HEK293 (cell line): ENCODE results near the gene PLD3.
A peak's percentile ranks its signal among the peaks of the same experiment; 100 is the strongest.

ENCODE experiments used
- CTCF ChIA-PET: fragments of 350-600 bp; formaldehyde crosslinking; extraction: SDS; loops from one replicate; lab custom pipeline; 2021; ENCODE audit warnings: antibody characterized with exemption; lab: Yijun Ruan, JAX
- POLR2A ChIA-PET: fragments of 300-600 bp; formaldehyde crosslinking; extraction: SDS; loops from one replicate; lab custom pipeline; 2020; ENCODE audit warnings: antibody characterized with exemption, inconsistent platforms; lab: Yijun Ruan, JAX
- H3K27ac ChIP-seq: fragments of 200-500 bp; sonication (Bioruptor generic); 2 replicates; pipeline ENCODE4 v1.5.1; 2014; ENCODE audit warnings: low read depth, low read length, control low read depth, inconsistent platforms; ENCODE audit errors: extremely low read depth
- H3K36me3 ChIP-seq, 2 experiments: fragments of 200-500 bp in 1 of 2; sonication (Bioruptor generic) in 1 of 2; 1 replicate in 1 of 2; 2 replicates in 1 of 2; pipeline ENCODE4 v1.5.1; 2014 to 2017; ENCODE audit warnings: inconsistent platforms in 2 of 2, low read length in 2 of 2; ENCODE audit not compliant: control insufficient read depth in 2 of 2, insufficient read depth in 1 of 2
- H3K4me1 ChIP-seq: fragments of 200-500 bp; sonication (Bioruptor generic); 2 replicates; pipeline ENCODE4 v1.5.1; 2014; ENCODE audit warnings: mild to moderate bottlenecking, low read length, inconsistent platforms; ENCODE audit not compliant: control insufficient read depth, insufficient read depth
- H3K4me3 ChIP-seq: 2 replicates; pipeline ENCODE4 v1.5.1; 2011; ENCODE audit warnings: low read depth, mild to moderate bottlenecking, control low read depth, low read length, moderate library complexity
- H3K9me3 ChIP-seq: fragments of 200-500 bp; sonication (Bioruptor generic); 2 replicates; pipeline ENCODE4 v1.5.1; 2014; ENCODE audit warnings: low read depth, low read length, inconsistent platforms; ENCODE audit not compliant: control insufficient read depth, insufficient read depth
- SCRT2 ChIP-seq: fragments of 450-650 bp; formaldehyde crosslinking; IDR thresholded peaks from 2 replicates; pipeline ENCODE4 v1.5.1; 2016; ENCODE audit warnings: missing biosample characterization, missing genetic modification characterization
- WT1 ChIP-seq: fragments of 450-650 bp; formaldehyde crosslinking; IDR thresholded peaks from 2 replicates; pipeline ENCODE4 v1.5.1; 2016; ENCODE audit warnings: missing biosample characterization, missing genetic modification characterization
- ZBTB1 ChIP-seq: fragments of 450-650 bp; formaldehyde crosslinking; IDR thresholded peaks from 2 replicates; pipeline ENCODE4 v1.5.1; 2016; ENCODE audit warnings: missing biosample characterization, missing genetic modification characterization
- ZNF112 ChIP-seq: fragments of 450-650 bp; formaldehyde crosslinking; IDR thresholded peaks from 2 replicates; pipeline ENCODE4 v1.5.0; 2017; ENCODE audit warnings: missing biosample characterization, missing genetic modification characterization
- ZNF140 ChIP-seq: fragments of 450-650 bp; formaldehyde crosslinking; IDR thresholded peaks from 2 replicates; pipeline ENCODE4 v1.5.1; 2016; ENCODE audit warnings: missing biosample characterization, missing genetic modification characterization
- ZNF175 ChIP-seq: fragments of 450-650 bp; formaldehyde crosslinking; IDR thresholded peaks from 2 replicates; pipeline ENCODE4 v1.5.1; 2016; ENCODE audit warnings: missing biosample characterization, missing genetic modification characterization
- ZNF423 ChIP-seq: fragments of 450-650 bp; formaldehyde crosslinking; IDR thresholded peaks from 2 replicates; pipeline ENCODE4 v1.5.1; 2016; ENCODE audit warnings: missing biosample characterization, missing genetic modification characterization
- ZNF530 ChIP-seq: fragments of 450-650 bp; formaldehyde crosslinking; IDR thresholded peaks from 2 replicates; pipeline ENCODE4 v1.5.1; 2016; ENCODE audit warnings: low read depth, missing biosample characterization, missing genetic modification characterization
- ZNF544 ChIP-seq: fragments of 450-650 bp; formaldehyde crosslinking; IDR thresholded peaks from 2 replicates; pipeline ENCODE4 v1.5.0; 2017; ENCODE audit warnings: missing biosample characterization, missing genetic modification characterization
- ZNF560 ChIP-seq: fragments of 450-650 bp; formaldehyde crosslinking; IDR thresholded peaks from 2 replicates; pipeline ENCODE4 v1.5.1; 2017; ENCODE audit warnings: missing biosample characterization, missing genetic modification characterization, borderline replicate concordance
- ZNF670 ChIP-seq: fragments of 450-650 bp; formaldehyde crosslinking; IDR thresholded peaks from 2 replicates; pipeline ENCODE4 v1.5.1; 2016; ENCODE audit warnings: missing biosample characterization, missing genetic modification characterization, low read depth
- TF ChIP-seq, protein P1 (sequence below): fragments of 450-650 bp; formaldehyde crosslinking; IDR thresholded peaks from 2 replicates; pipeline ENCODE4 v1.5.1; 2016; ENCODE audit warnings: missing biosample characterization, missing genetic modification characterization
- TF ChIP-seq, protein P2 (sequence below): fragments of 450-650 bp; formaldehyde crosslinking; IDR thresholded peaks from 2 replicates; pipeline ENCODE4 v1.5.1; 2016; ENCODE audit warnings: missing biosample characterization, missing genetic modification characterization
- TF ChIP-seq, protein P3 (sequence below): sonication (generic); formaldehyde crosslinking; IDR thresholded peaks from 2 replicates; pipeline ENCODE4 v1.8.1; 2022; ENCODE audit warnings: mild to moderate bottlenecking, moderate library complexity, missing genetic modification reagents
- TF ChIP-seq, protein P4 (sequence below): fragments of 450-650 bp; formaldehyde crosslinking; IDR thresholded peaks from 2 replicates; pipeline ENCODE4 v1.5.1; 2016; ENCODE audit warnings: missing biosample characterization, missing genetic modification characterization, low read depth
- TF ChIP-seq, protein P5 (sequence below): fragments of 450-650 bp; formaldehyde crosslinking; IDR thresholded peaks from 2 replicates; pipeline ENCODE4 v1.5.1; 2016; ENCODE audit warnings: missing biosample characterization, missing genetic modification characterization
- TF ChIP-seq, protein P6 (sequence below): fragments of 450-650 bp; formaldehyde crosslinking; IDR thresholded peaks from 2 replicates; pipeline ENCODE4 v1.5.1; 2016; ENCODE audit warnings: missing biosample characterization, missing genetic modification characterization
- TF ChIP-seq, protein P7 (sequence below): fragments of 450-650 bp; formaldehyde crosslinking; IDR thresholded peaks from 2 replicates; pipeline ENCODE4 v1.5.1; 2016; ENCODE audit warnings: missing biosample characterization, missing genetic modification characterization

The PLD3 gene

DNA sequence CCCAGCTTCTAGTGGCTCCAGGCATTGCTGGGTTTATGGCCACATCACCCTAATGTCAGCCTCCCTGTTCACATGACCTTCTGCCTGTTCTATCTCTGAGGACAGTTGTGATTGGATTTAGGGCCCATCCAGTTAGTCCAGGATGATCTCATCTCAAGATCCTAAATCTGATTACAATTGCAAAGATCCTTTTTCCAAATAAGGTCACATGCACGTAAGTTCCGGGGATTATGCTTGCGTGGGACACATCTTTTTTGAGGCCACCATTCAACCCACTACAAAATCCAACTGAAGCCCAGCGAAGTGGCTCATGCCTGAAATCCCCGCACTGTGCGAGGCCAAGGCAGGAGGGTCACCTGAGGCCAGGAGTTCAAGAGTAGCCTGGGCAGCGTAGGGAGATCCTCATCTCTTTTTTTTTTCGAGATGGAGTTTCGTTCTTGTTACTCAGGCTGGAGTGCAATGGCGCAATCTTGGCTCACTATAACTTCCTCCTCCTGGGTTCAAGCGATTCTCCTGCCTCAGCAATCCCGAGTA lies 12.3 kb downstream of the PLD3 start (continued):
- TF ChIP-seq, protein P1, sequence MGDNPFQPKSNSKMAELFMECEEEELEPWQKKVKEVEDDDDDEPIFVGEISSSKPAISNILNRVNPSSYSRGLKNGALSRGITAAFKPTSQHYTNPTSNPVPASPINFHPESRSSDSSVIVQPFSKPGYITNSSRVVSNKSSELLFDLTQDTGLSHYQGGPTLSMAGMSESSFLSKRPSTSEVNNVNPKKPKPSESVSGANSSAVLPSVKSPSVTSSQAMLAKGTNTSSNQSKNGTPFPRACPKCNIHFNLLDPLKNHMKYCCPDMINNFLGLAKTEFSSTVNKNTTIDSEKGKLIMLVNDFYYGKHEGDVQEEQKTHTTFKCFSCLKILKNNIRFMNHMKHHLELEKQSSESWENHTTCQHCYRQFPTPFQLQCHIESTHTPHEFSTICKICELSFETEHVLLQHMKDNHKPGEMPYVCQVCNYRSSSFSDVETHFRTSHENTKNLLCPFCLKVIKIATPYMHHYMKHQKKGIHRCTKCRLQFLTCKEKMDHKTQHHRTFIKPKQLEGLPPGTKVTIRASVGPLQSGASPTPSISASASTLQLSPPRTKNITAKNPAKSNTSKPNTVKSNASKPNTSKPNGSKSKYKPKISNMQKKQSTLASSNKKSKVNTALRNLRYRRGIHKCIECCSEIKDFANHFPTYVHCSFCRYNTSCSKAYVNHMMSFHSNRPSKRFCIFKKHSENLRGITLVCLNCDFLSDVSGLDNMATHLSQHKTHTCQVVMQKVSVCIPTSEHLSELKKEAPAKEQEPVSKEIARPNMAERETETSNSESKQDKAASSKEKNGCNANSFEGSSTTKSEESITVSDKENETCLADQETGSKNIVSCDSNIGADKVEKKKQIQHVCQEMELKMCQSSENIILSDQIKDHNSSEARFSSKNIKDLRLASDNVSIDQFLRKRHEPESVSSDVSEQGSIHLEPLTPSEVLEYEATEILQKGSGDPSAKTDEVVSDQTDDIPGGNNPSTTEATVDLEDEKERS (tag by site-specific recombination): no peak
- TF ChIP-seq, protein P2, sequence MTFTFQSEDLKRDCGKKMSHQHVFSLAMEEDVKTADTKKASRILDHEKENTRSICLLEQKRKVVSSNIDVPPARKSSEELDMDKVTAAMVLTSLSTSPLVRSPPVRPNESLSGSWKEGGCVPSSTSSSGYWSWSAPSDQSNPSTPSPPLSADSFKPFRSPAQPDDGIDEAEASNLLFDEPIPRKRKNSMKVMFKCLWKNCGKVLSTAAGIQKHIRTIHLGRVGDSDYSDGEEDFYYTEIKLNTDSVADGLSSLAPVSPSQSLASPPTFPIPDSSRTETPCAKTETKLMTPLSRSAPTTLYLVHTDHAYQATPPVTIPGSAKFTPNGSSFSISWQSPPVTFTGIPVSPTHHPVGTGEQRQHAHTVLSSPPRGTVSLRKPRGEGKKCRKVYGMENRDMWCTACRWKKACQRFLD: no peak
- TF ChIP-seq ZNF544 (no peak), WT1 (tag by site-specific recombination) (no peak), ZNF530 (tag by site-specific recombination) (no peak), ZNF112 (tag by site-specific recombination) (no peak), ZNF560 (tag by site-specific recombination) (no peak), ZNF140 (tag by site-specific recombination) (no peak), ZNF175 (no peak), ZNF670 (no peak)
- TF ChIP-seq, protein P3, sequence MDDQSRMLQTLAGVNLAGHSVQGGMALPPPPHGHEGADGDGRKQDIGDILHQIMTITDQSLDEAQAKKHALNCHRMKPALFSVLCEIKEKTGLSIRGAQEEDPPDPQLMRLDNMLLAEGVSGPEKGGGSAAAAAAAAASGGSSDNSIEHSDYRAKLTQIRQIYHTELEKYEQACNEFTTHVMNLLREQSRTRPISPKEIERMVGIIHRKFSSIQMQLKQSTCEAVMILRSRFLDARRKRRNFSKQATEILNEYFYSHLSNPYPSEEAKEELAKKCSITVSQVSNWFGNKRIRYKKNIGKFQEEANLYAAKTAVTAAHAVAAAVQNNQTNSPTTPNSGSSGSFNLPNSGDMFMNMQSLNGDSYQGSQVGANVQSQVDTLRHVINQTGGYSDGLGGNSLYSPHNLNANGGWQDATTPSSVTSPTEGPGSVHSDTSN (CRISPR knock-in tag): no peak
- TF ChIP-seq, protein P4, sequence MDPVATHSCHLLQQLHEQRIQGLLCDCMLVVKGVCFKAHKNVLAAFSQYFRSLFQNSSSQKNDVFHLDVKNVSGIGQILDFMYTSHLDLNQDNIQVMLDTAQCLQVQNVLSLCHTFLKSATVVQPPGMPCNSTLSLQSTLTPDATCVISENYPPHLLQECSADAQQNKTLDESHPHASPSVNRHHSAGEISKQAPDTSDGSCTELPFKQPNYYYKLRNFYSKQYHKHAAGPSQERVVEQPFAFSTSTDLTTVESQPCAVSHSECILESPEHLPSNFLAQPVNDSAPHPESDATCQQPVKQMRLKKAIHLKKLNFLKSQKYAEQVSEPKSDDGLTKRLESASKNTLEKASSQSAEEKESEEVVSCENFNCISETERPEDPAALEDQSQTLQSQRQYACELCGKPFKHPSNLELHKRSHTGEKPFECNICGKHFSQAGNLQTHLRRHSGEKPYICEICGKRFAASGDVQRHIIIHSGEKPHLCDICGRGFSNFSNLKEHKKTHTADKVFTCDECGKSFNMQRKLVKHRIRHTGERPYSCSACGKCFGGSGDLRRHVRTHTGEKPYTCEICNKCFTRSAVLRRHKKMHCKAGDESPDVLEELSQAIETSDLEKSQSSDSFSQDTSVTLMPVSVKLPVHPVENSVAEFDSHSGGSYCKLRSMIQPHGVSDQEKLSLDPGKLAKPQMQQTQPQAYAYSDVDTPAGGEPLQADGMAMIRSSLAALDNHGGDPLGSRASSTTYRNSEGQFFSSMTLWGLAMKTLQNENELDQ: no peak

DNA sequence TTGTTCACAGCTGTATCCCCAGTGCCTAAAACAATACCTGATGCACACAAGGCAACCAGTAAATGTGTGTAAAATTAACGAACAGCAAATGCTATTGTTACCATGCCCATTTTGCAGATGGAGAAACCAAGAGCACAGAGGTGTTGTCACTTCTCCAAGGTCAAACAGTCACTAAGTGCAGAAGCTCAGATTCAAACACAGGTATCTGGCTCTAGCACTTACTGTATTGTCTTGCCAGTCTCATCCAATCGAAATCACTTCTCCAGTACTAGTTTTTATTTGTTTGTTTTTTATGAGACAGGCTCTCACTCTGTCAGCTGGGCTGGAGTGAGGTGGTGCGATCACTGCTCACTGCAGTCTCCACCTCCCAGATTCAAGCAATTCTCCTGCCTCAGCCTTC lies 13.7 kb downstream of the PLD3 start:
- peak overlapping the region; percentile 12; the same call in 1 of the 2 replicates for H3K27ac ChIP-seq
- no peaks in the 10 kb centered on the region for H3K9me3 ChIP-seq
- H3K36me3 ChIP-seq: peaks cover 9 to 26% of the 10 kb centered on the region in 2 experiments
- H3K4me1 ChIP-seq: peaks cover 36% of the 10 kb centered on the region
- ChIA-PET POLR2A (interaction anchor here (0.8 kb wide), 1 partner anchor 14 kb away, joined by 3 read pairs; the partner anchor contains the start of genes C19orf47 and PLD3), CTCF (interaction anchor here (0.6 kb wide), 1 partner anchor 62 kb away, joined by 3 read pairs; no protein-coding TSS in a partner anchor)
- H3K4me3 ChIP-seq: no peak overlapping the region
- TF ChIP-seq, protein P5, sequence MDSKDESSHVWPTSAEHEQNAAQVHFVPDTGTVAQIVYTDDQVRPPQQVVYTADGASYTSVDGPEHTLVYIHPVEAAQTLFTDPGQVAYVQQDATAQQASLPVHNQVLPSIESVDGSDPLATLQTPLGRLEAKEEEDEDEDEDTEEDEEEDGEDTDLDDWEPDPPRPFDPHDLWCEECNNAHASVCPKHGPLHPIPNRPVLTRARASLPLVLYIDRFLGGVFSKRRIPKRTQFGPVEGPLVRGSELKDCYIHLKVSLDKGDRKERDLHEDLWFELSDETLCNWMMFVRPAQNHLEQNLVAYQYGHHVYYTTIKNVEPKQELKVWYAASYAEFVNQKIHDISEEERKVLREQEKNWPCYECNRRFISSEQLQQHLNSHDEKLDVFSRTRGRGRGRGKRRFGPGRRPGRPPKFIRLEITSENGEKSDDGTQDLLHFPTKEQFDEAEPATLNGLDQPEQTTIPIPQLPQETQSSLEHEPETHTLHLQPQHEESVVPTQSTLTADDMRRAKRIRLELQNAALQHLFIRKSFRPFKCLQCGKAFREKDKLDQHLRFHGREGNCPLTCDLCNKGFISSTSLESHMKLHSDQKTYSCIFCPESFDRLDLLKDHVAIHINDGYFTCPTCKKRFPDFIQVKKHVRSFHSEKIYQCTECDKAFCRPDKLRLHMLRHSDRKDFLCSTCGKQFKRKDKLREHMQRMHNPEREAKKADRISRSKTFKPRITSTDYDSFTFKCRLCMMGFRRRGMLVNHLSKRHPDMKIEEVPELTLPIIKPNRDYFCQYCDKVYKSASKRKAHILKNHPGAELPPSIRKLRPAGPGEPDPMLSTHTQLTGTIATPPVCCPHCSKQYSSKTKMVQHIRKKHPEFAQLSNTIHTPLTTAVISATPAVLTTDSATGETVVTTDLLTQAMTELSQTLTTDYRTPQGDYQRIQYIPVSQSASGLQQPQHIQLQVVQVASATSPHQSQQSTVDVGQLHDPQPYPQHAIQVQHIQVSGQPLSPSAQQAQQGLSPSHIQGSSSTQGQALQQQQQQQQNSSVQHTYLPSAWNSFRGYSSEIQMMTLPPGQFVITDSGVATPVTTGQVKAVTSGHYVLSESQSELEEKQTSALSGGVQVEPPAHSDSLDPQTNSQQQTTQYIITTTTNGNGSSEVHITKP: no peak
- no peak for TF ChIP-seq ZBTB1 (tag by site-specific recombination)
- TF ChIP-seq, protein P6, sequence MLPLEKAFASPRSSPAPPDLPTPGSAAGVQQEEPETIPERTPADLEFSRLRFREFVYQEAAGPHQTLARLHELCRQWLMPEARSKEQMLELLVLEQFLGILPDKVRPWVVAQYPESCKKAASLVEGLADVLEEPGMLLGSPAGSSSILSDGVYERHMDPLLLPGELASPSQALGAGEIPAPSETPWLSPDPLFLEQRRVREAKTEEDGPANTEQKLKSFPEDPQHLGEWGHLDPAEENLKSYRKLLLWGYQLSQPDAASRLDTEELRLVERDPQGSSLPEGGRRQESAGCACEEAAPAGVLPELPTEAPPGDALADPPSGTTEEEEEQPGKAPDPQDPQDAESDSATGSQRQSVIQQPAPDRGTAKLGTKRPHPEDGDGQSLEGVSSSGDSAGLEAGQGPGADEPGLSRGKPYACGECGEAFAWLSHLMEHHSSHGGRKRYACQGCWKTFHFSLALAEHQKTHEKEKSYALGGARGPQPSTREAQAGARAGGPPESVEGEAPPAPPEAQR (tag by site-specific recombination): no peak
- no peak for TF ChIP-seq ZNF423 (tag by site-specific recombination)
- TF ChIP-seq SCRT2 (tag by site-specific recombination): no peak
- TF ChIP-seq, protein P7, sequence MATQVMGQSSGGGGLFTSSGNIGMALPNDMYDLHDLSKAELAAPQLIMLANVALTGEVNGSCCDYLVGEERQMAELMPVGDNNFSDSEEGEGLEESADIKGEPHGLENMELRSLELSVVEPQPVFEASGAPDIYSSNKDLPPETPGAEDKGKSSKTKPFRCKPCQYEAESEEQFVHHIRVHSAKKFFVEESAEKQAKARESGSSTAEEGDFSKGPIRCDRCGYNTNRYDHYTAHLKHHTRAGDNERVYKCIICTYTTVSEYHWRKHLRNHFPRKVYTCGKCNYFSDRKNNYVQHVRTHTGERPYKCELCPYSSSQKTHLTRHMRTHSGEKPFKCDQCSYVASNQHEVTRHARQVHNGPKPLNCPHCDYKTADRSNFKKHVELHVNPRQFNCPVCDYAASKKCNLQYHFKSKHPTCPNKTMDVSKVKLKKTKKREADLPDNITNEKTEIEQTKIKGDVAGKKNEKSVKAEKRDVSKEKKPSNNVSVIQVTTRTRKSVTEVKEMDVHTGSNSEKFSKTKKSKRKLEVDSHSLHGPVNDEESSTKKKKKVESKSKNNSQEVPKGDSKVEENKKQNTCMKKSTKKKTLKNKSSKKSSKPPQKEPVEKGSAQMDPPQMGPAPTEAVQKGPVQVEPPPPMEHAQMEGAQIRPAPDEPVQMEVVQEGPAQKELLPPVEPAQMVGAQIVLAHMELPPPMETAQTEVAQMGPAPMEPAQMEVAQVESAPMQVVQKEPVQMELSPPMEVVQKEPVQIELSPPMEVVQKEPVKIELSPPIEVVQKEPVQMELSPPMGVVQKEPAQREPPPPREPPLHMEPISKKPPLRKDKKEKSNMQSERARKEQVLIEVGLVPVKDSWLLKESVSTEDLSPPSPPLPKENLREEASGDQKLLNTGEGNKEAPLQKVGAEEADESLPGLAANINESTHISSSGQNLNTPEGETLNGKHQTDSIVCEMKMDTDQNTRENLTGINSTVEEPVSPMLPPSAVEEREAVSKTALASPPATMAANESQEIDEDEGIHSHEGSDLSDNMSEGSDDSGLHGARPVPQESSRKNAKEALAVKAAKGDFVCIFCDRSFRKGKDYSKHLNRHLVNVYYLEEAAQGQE: no peak
